Limb (tissue), 2 donors: ENCODE data around the gene ITPR2.
"Not testable (repeated sequence)": the region's sequence is repeated elsewhere in the genome, so short reads cannot be mapped to it uniquely, and the experiment has no call there.

Experiments
- DNase-seq, 2 donors: peaks; one replicate each; pipeline ENCODE4 v3.0.0-alpha.2; 2016; ENCODE audit errors: extremely low spot score in 2 of 2

ITPR2 gene

DNA sequence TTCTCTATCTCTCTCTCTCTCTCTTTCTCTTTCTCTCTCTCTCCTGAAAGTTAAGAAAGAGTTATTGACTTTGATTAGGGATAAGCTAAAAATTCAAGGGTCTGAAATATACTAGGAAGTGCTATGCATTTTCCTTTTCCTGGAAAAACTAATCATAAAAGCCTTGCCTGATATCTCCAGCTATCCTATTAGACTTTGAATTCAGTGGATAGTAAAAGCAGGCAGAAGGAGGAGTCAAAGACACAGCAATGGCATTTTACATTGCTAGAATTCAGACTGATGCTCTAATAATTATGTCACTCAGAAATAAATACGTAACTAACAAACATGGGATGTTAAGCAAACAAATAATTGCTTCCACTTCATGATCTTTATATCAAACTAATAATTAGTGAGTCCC, 365.6 kb downstream of the ITPR2 start:
- DNase-seq: no peak

GRCh38 chr12:26466726-26467125, 366.3 kb downstream of the ITPR2 start:
- DNase-seq: no peak

GRCh38 chr12:26465419-26466097, 367.4 kb downstream of the ITPR2 start:
- DNase-seq: no peak

- DNase-seq: no peak
Measured at GRCh38 chr12:26461776-26462175, 371.2 kb downstream of the ITPR2 start.

- DNase-seq: no peak
Measured at GRCh38 chr12:26460361-26460760, 372.6 kb downstream of the ITPR2 start.

DNA sequence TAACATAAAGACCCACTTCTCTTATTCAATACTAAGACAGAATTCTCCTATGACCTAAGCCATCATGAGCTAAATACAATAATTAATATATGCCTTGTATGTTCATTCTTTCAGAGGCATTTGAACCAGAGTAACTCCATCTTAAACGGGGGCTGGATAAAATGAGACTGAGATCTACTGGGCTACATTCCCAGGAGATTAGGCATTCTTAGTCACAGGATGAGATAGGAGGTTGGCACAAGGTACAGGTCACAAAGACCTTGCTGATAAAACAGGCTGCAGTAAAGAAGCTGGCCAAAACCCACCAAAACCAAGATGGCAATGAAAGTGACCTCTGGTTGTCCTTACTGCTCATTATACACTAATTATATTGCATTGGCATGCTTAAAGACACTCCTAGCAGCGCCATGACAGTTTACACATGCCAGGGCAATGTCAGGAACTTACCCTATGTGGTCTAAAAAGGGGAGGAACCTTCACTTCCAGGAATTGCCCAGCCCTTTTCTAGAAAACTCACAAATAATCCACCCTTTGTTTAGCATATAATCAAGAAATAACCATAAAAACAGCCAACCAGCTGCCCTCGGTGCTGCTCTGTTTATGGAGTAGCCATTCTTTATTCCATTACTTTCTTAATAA, 376.9 kb downstream of the ITPR2 start:
- no peak for DNase-seq

DNA sequence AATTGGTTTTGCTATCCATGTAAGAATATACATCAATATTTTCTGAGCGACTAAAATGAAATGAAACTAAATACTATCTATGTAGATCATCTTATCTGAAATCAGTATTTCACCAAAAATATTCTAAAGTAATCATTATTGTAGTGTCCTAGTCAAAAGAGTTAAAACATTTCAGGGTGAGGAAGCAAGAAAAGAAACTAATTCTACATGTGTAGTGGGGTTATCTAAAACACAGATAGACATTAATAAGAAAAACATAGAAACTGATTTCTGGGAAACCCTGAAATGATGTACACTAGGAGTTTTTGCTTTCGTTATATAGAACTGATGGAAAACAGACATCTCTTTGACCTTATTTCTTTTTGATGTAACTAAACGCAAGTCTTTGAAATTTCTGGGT, 379.7 kb downstream of the ITPR2 start:
- no peak for DNase-seq

DNA sequence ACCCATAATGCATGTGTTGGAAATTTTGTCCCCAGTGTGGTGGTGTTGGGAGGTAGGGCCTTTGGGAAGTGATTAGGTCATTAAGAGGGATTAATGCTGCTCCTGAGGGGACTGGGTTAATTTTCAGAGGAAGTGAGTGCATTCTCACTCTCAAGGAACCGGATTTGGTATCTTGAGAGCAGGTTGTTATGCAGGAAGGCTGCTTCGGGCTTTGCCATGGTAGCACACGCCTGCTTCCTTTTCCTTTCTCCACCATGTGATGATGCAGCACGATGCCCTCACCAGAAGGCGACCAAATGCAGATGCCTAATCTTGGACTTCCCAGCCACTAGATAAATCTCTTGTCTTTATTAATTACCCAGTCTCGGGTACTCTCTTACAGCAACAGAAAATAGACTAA, 380.5 kb downstream of the ITPR2 start:
- DNase-seq: no peak

GRCh38 chr12:26451763-26452162, 381.2 kb downstream of the ITPR2 start:
- no peak for DNase-seq

GRCh38 chr12:26445909-26446308, 387.1 kb downstream of the ITPR2 start:
- no peak for DNase-seq

- no peak for DNase-seq
Measured at GRCh38 chr12:26443309-26443708, 389.7 kb downstream of the ITPR2 start.

GRCh38 chr12:26441434-26441833, 391.6 kb downstream of the ITPR2 start:
- no peak for DNase-seq

DNA sequence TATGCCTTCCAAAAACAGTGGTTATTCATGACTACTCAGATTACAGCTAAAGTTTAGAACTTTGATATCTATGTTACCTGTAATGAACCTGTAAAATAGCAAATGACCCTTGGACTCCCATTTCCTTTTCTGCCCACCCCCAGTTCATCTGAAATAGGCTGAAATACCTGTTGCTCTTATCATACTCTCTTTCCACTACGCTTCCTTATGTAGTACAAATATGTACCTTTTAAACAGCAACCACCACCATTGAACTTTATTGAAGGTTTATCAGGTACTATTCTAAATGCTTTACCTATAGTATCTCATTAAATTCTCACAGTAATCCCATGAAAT, 398.0 kb downstream of the ITPR2 start:
- no peak for DNase-seq

DNA sequence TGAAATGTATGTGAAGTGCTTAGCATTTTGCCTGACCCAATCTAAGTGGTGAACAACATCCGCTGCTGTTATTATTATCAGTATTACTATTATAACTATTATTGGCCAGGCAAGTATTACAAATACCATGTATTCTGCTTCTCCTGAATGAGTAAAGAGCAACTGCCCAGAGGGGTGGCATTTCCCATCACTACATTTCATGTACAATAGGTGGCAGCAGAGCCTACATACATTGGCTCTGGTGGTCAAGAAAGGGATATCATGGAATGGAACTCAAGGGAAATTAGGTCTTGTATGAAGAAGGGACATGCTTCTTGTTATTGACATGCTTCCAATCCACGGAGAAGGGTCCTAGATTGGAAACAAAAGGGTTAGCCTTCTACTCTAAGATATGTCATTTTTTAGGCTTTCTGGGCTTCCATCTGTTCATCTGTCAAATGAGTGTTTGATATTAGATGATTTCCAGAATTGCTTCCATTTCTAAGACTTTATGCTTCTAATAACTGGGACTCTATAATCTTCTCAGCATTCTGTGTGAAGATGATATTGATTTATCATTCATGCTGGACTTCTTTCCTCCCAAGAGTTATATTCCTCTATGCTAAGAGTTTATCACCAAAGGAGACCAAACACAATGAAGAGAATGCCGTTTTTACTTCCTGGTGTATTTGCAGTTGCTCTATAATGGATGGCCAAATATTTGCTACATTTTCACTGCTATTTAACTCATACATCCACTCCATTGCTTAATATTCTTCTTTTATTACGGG, 398.5 kb downstream of the ITPR2 start:
- peak in 1 of 2 donors; percentile 13 for DNase-seq

DNA sequence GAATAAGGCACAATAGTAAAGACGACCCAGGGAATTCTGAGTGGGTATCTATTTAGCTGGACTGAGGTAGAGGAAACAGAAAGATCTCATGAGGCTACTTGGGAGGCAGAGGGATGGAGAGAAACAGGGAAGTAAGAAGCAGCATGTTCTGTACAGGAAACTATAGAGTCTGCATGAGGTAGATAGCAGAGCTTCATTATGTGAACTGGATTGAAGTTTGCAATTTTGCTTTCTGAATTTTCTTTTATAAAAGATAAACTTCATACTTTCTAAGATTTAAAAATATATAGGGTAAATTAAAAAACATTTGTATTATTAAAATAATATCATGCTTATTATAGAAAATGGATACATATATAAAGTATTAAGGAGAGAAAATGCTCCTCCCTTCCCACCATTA, 399.3 kb downstream of the ITPR2 start:
- DNase-seq: not testable (repeated sequence)

GRCh38 chr12:26431211-26431610, 401.8 kb downstream of the ITPR2 start:
- DNase-seq: no peak

- DNase-seq: not testable (repeated sequence)
Measured at GRCh38 chr12:26430596-26430995, 402.4 kb downstream of the ITPR2 start.

- DNase-seq: no peak
Measured at GRCh38 chr12:26429070-26429691, 403.8 kb downstream of the ITPR2 start.

DNA sequence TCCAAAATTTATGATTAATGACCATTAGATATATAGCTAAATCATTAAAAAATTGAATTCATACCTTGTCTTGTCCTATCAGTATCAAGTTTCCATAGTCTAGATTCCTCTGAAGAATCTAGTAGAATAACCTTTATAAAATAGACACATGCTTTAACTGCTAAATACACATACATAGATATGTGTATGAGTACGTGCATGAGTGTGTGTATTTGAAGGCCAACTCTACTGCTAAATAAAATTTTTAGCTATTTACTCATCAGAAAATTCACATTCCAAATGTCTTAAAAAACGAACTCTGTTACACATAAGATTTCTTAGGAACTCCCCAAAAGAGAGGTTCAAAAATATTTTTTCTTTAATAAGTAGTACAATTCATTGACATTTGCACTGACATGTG, 404.6 kb downstream of the ITPR2 start:
- no peak for DNase-seq

GRCh38 chr12:26426652-26427051, 406.3 kb downstream of the ITPR2 start:
- no peak for DNase-seq

DNA sequence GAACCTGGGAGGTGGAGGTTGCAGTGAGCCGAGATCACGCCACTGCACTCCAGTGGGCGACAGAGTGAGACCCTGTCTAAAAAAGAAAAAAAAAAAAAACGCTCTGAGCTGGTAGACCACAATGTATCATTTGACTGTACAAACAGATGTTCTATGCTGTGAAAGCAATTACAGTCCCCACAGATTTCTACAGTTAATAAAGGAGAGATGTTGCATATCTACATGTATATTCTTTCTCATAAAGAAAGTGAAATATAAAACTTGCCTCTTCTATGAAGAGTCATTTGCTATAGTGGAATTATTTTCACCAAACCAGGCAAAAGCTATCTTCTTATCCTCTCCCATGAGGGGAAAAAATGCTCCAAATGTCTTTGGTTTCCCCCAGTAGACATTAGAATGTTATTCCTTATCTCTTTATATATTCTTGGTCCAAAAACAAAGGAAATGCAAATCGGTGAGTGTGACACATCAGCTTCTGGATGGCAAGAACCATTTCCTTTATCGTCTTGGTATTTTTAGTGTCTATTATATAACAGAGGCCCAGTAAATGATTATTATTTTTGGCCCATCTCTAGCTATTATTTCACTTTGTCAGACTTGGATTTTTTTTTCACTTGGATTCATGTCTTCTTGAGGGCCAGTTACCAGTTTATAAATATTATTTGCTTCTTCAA, 407.3 kb downstream of the ITPR2 start:
- no peak for DNase-seq
